KMS-11 (cell line): ENCODE measurements around the gene ITPR3.

Source experiments
- H2AFZ ChIP-seq: fragments of 200-600 bp; sonication (generic); 2 replicates; pipeline ENCODE4 v1.6.1; 2016; ENCODE audit warnings: antibody characterized with exemption, mixed run types, low read depth
- H3K27ac ChIP-seq: fragments of 200-600 bp; sonication (generic); 2 replicates; pipeline ENCODE4 v1.6.1; 2016; ENCODE audit warnings: mild to moderate bottlenecking, mixed run types
- H3K27me3 ChIP-seq: fragments of 200-600 bp; sonication (generic); 2 replicates; pipeline ENCODE4 v1.6.1; 2017; ENCODE audit warnings: mild to moderate bottlenecking, low read depth, mixed run types, moderate library complexity; ENCODE audit not compliant: insufficient read depth
- H3K36me3 ChIP-seq: fragments of 200-600 bp; sonication (generic); 2 replicates; pipeline ENCODE4 v1.6.1; 2017; ENCODE audit warnings: mild to moderate bottlenecking, mixed run types; ENCODE audit not compliant: insufficient read depth
- H3K4me1 ChIP-seq: fragments of 200-600 bp; sonication (generic); 2 replicates; pipeline ENCODE4 v1.6.1; 2016; ENCODE audit warnings: mild to moderate bottlenecking, low read depth, mixed run types; ENCODE audit not compliant: poor library complexity, severe bottlenecking
- H3K4me2 ChIP-seq: fragments of 200-600 bp; sonication (generic); 2 replicates; pipeline ENCODE4 v1.7.0; 2016; ENCODE audit warnings: mild to moderate bottlenecking, mixed run types
- H3K4me3 ChIP-seq: fragments of 200-600 bp; sonication (generic); IDR thresholded peaks from 2 replicates; pipeline ENCODE4 v1.6.1; 2017; ENCODE audit warnings: low read depth, low read length, mixed read lengths; ENCODE audit not compliant: insufficient read depth
- H3K79me2 ChIP-seq: fragments of 200-600 bp; sonication (generic); 2 replicates; pipeline ENCODE4 v1.6.1; 2016; ENCODE audit warnings: low read depth, mixed run types; ENCODE audit not compliant: insufficient read depth
- H3K9ac ChIP-seq: fragments of 200-600 bp; sonication (generic); 2 replicates; pipeline ENCODE4 v1.6.1; 2016; ENCODE audit warnings: mild to moderate bottlenecking, mixed run types
- H4K20me1 ChIP-seq: fragments of 200-600 bp; sonication (generic); 2 replicates; pipeline ENCODE4 v1.6.1; 2016; ENCODE audit warnings: mild to moderate bottlenecking, mixed run types; ENCODE audit not compliant: insufficient read depth
- CTCF ChIP-seq: fragments of 200-600 bp; sonication (generic); conservative IDR thresholded peaks from 2 replicates; pipeline ENCODE4 v1.6.1; 2017; ENCODE audit warnings: low read depth, mild to moderate bottlenecking, antibody characterized with exemption, low read length, moderate library complexity, mixed read lengths

The ITPR3 gene

GRCh38 chr6:33718713-33719112 is 97.6 kb downstream of the ITPR3 start:
- Histone ChIP-seq H3K4me2 (no peak overlapping the region), H3K27me3 (peaks cover 32% of the 10 kb centered on the region), H3K27ac (no peak overlapping the region), H3K79me2 (no peaks in the 10 kb centered on the region), H3K4me3 (no peak overlapping the region), H3K9ac (no peak overlapping the region), H3K4me1 (no peaks in the 10 kb centered on the region), H3K36me3 (no peaks in the 10 kb centered on the region), H4K20me1 (no peaks in the 10 kb centered on the region), H2AFZ (no peak overlapping the region)
- TF ChIP-seq CTCF = no peak

- Histone ChIP-seq H4K20me1 (no peaks in the 10 kb centered on the region), H3K27ac (no peak overlapping the region), H2AFZ (no peak overlapping the region), H3K79me2 (no peaks in the 10 kb centered on the region), H3K36me3 (no peaks in the 10 kb centered on the region), H3K4me3 (no peak overlapping the region), H3K4me2 (no peak overlapping the region), H3K4me1 (no peaks in the 10 kb centered on the region), H3K9ac (no peak overlapping the region), H3K27me3 (peaks cover 39% of the 10 kb centered on the region)
- TF ChIP-seq CTCF = no peak
These were observed 98.3 kb downstream of the ITPR3 start for GRCh38 chr6:33719326-33719987.

- H3K36me3 ChIP-seq = no peaks in the 10 kb centered on the region
- H3K27me3 ChIP-seq = peaks cover 51% of the 10 kb centered on the region
- TF ChIP-seq CTCF = no peak
- H2AFZ ChIP-seq = no peak overlapping the region
- no peak overlapping the region for H3K27ac ChIP-seq
- H3K4me3 ChIP-seq = no peak overlapping the region
- no peaks in the 10 kb centered on the region for H4K20me1 ChIP-seq
- H3K9ac ChIP-seq = no peak overlapping the region
- no peak overlapping the region for H3K4me2 ChIP-seq
- no peaks in the 10 kb centered on the region for H3K4me1 ChIP-seq
- H3K79me2 ChIP-seq = no peaks in the 10 kb centered on the region
These were observed 99.9 kb downstream of the ITPR3 start for GRCh38 chr6:33720998-33721397.

- Histone ChIP-seq H3K79me2 (no peaks in the 10 kb centered on the region), H3K4me2 (no peak overlapping the region), H2AFZ (no peak overlapping the region), H3K36me3 (no peaks in the 10 kb centered on the region), H3K27me3 (peaks cover 56% of the 10 kb centered on the region), H3K9ac (no peak overlapping the region), H3K4me1 (no peaks in the 10 kb centered on the region), H4K20me1 (no peaks in the 10 kb centered on the region), H3K27ac (no peak overlapping the region), H3K4me3 (no peak overlapping the region)
- TF ChIP-seq CTCF = no peak
These were observed 100.4 kb downstream of the ITPR3 start for GRCh38 chr6:33721508-33721907.
